ENCODE data around the gene PDE4D.

The PDE4D gene

DNA sequence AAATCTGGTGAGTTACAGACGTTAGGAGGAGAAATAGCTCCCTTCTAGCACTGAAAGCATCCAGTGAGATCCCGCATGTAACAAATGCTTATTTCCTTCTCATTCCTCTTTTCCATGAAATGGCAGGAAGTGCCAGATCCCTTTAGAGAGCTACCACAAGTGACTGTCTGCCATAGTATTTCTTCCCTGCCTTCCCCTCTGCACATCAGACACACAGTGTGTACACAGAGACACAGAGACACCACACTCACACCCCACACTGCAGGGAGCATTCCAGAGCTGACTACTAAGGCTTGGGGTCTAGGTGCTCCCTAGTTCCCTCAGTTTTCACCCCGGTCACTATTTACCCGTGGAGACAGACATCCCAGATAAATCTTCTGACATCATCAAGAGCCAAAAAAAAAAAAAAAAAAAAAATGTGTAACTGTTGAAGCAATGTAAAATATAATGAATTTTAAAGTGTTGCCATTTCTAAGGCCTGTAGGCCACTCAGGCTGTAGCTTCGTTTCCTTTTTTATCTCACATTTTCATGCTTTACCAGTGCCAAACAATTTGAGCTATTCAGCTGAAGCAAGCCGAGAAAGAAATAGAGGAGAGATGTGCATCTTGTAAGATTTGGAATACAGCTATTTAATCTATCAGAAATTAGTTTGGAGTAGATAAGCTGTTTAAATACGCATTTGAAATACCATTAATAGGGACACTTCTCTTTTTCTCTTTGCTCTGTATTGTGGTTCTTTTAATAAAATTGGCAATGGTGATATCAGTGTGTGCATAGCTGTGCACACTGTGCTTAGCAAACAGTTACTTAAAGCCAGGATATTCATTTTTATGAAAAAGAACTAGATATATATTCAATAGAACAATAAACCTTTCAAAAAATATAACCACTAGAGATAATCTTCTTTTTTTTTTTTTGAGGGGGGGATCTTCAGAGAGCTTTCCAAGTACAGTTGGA lies 405.5 kb downstream of the PDE4D start:
- DNase-seq (ENCODE audit: low spot score): no peak
- TF ChIP-seq, protein P1, sequence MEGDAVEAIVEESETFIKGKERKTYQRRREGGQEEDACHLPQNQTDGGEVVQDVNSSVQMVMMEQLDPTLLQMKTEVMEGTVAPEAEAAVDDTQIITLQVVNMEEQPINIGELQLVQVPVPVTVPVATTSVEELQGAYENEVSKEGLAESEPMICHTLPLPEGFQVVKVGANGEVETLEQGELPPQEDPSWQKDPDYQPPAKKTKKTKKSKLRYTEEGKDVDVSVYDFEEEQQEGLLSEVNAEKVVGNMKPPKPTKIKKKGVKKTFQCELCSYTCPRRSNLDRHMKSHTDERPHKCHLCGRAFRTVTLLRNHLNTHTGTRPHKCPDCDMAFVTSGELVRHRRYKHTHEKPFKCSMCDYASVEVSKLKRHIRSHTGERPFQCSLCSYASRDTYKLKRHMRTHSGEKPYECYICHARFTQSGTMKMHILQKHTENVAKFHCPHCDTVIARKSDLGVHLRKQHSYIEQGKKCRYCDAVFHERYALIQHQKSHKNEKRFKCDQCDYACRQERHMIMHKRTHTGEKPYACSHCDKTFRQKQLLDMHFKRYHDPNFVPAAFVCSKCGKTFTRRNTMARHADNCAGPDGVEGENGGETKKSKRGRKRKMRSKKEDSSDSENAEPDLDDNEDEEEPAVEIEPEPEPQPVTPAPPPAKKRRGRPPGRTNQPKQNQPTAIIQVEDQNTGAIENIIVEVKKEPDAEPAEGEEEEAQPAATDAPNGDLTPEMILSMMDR (IDR thresholded peaks at IDR 0.05): no peak
- no peak overlapping the region for H3K27ac ChIP-seq
- no peak overlapping the region for H3K4me3 ChIP-seq

DNA sequence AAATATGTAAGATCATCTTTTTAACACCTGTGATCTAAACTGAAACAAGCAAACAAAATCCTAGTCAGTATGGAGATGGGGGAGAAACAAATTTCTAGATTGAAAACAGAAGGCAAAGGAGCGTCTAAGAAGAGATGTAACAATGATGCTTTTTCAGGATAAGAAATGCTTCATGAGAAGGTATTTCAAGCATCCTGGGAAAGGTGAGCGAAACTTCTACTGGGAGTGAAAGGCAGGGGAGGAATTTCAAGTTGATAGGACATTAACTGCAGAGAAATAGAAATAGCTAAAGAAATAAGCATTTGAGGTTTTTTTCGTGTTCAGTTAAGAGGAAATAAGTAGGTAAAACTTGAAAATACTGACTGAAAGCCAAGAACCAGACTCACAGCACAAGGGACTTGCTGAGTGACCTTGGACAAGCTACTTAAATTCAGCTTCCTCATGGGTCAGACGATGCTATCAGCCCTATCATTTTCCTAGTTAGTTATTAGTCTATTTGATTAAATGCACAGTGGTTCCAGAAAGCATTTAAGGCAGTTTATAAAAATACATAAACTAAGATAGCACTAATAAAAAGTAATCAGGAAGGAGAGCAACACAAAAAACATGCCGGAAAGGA lies 406.3 kb downstream of the PDE4D start:
- DNase-seq (ENCODE audit: low spot score): no peak
- H3K27ac ChIP-seq: no peak overlapping the region
- no peak overlapping the region for H3K4me3 ChIP-seq
- TF ChIP-seq, protein P1 (IDR thresholded peaks at IDR 0.05): no peak

DNA sequence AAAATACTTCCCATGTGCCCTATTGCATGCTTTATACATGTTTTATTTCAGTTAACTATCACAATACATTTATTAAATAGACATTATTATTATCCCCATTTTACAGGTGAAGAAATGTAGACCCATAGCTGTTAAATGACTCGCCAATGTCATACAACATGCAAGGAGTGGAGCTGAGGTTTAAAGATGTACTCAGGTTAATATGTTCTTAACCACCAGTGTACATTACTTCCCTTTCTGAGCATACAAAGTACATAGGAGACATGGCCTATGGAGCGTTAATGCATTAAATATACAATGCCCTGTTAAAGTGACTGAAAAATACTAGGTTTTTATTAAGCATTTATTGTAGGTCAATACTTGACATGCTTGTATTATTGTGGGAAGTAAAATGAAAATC lies 407.0 kb downstream of the PDE4D start:
- no peak for DNase-seq (ENCODE audit: low spot score)
- H3K4me3 ChIP-seq: no peak overlapping the region
- H3K27ac ChIP-seq: no peak overlapping the region
- TF ChIP-seq, protein P1 (IDR thresholded peaks at IDR 0.05): no peak

DNA sequence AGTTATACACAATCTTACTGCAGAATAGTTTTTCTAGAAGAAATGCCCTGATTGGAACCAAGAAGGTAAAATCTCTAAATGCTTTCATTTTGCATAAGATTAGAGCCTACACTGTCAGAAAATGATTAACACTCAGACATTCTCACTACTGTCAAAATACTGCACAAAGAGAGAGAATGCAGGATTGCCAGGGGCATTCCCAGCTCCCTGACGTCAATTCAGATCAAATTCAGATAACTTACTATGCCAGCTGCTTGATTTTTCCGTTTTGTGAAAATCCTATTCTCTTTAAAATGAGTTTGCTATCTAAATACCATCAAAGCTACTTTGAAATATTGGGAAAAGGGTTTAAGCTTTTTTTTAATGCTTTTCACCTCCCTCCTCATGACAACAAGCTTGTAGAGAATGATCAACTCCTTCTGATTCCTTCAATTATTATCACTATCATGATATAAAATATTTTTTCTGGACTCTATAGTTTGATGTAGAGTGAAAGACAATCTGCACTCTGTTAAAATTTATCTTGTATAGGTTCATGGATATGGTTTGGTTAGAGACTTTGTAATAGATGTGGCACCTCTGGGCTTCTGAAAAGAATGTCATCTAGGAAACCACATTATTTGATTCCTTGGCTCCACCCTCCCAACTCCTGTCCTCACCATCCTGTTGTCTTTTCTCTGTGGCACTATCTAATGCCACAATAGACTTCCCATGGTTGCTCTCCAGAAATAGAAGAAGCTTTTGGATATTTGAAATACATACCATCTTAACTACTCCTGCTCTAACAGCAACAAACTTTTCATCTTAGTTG lies 407.7 kb downstream of the PDE4D start:
- DNase-seq (ENCODE audit: low spot score): no peak
- H3K4me3 ChIP-seq: no peak overlapping the region
- H3K27ac ChIP-seq: no peak overlapping the region
- TF ChIP-seq, protein P1 (IDR thresholded peaks at IDR 0.05): no peak

DNA sequence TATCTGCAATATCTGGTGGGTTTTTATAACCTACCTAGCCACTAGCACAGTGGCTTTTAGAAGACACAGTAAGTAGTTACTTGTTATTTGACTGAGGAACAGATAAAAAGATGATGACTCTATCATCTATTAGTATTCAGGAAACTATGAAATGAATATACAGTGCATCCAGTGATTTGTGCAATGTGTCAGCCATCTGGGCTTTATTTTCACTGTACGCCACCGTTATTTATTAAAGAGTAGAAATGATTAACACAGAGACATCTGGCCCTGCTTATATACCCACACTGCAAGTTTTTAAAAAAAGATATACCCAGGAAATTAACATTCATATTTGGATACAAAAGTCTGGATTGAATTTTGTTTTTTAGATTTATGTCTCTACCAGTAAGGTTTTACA lies 408.4 kb downstream of the PDE4D start:
- Histone ChIP-seq H3K27ac (no peak overlapping the region), H3K4me3 (no peak overlapping the region)
- DNase-seq (ENCODE audit: low spot score): no peak
- TF ChIP-seq, protein P1 (IDR thresholded peaks at IDR 0.05): no peak

DNA sequence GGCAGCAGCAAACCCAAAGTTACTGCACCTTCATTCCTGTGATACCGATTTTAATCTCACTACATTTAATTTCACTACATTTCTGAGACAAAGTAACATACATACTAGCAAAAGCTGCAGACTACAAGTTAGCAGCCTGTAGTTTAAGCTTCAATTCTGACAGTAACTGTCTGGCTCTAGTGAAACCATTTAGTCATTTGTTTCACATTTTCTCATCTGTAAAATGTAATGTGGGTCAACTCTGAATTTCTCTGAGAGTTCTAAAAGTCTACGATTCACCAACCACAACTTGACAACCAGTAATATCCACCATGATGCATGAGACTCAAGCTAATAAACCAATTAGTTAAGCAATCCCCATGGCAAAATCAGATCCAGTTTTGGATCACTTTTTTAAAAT lies 408.9 kb downstream of the PDE4D start:
- Histone ChIP-seq H3K27ac (no peak overlapping the region), H3K4me3 (no peak overlapping the region)
- TF ChIP-seq, protein P1 (IDR thresholded peaks at IDR 0.05): no peak
- no peak for DNase-seq (ENCODE audit: low spot score)
